ENCODE data around the gene RABGGTA.

The RABGGTA gene

DNA sequence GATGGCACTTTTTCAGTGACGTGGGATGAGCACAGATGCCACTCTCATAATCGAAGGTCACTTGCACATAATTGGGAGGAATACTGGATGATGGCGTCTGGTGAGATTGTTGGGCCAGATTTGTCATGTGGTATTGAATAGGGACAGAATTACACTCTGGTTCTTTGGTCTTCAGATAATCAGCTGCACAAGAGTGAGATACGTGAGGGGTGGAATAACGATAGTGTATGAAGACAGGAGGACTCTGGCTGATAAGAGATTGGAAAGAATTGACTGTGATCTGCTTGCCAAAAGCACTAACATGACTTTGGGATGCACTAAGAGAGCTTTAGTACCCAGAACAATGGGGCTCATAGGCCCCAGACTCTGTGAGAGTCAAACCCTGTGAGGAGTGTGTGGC is 7.0 kb upstream of the RABGGTA start:
- DNase-seq, result no peak

DNA sequence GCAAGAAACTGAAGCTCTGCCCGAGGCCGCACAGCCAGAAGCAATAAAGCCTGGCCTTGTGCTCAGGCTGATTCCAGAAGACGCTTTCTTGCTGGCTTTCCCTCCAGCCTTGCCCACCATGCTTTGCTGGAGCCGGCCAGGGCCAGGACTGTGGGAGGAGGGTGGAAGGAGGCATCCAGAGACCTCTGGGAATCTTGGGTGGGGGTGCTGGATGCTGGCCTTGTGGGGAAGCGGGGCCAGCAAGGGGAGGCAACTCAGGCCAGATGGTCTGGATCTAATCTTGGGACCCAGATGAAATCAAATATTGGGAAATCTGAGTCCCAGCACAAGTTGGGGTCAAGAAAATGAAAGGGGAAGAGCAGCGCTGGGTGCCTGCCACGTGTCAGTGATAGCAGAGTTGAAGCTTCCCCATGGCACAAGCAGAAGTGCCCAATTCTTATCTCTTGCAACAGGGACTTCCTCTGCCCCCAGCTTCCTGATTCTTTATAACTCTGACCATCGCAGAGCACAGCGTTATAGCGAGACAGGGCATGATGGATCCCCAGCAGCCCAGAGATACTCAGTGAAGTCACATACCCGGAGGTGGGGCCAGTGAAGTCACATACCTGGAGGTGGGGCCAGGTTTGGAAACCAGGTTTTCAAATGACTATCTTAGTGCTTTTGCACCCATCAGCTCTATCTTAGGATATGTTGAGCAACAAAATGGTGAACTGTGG is 6.4 kb upstream of the RABGGTA start:
- no peak for DNase-seq

GRCh38 chr14:24277071-24277470 is 5.7 kb upstream of the RABGGTA start:
- DNase-seq, result no peak

DNA sequence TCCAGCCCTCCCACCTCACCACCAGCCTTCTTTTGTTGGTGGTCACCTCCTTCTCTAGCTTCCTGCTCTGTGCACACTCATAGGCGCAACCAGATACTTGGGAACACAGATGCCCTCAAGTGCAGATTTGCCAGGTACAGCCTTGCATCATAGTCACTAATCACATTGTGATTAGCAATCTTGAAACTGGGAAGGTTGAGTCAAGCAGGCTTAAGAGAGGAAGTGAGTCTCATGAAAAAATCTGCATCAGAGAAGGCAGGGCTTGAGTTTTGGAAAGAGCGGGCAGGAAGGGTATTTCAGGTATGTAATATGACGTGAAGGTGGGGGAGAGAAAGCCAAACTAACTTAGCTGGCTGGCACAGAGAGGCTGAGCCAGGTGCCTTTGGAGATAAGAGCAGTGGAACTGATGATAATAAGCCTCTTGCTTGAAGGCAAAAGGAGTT is 2.7 kb upstream of the RABGGTA start:
- no peak for DNase-seq

GRCh38 chr14:24273422-24273998 is 2.1 kb upstream of the RABGGTA start:
- DNase-seq, result peak in 1 of 2 experiments; percentile 39

DNA sequence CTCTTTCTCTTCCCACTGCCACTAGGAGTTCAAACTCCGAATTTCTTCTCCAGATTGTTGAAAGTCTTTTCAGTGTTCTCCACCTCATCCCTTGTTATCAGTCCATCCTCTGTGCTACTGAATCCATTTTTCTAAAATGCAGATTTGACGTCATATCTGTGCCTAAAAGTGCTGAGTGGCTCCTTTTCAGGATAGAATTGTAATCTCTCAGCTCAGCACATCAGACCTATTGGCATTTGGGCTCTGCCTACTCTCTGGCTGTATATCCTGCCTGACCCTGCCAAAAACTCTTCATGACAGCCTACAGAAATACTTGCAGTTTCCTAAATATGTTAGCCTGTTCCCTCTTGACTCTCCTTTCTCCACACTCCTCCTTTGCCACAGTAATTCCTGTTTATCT is 1.1 kb upstream of the RABGGTA start:
- DNase-seq, result no peak

- no peak for DNase-seq
Measured at GRCh38 chr14:24271834-24272263, 452 bp upstream of the RABGGTA start.

DNA sequence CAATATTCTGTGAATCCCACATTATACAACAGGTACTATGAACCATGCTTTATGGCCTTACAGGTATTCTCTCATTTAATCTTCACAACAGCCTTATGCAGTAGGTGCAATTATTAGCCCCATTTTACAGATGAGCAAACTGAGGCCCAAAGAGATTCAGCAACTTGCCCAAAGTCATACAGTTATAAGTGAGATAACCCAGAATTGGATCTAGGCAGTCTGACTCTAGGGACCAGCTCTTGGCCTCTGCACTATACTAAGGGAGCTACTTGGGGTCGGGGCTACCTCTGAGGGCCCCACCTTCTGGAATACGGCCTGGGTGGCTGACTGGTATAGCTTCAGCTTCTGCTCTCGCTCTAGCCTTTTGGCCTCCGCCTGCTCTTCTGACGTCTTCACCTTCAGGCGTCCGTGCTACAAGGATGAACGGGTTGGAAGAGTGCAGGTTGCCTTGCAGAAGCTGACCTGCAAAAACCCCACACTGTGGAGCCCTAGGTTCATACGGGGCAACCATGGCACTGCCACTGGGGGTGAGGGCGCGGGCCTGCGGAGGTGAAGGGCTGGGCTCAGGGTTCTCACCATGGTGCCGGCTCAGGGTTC is 762 bp downstream of the RABGGTA start:
- DNase-seq, result peak; percentile 57 to 63

- DNase-seq, result no peak
Measured at GRCh38 chr14:24269910-24270536, 1.4 kb downstream of the RABGGTA start.

- DNase-seq, result no peak
Measured at GRCh38 chr14:24269368-24269767, 2.0 kb downstream of the RABGGTA start.

- DNase-seq, result no peak
Measured at GRCh38 chr14:24268225-24268624, 3.2 kb downstream of the RABGGTA start.

DNA sequence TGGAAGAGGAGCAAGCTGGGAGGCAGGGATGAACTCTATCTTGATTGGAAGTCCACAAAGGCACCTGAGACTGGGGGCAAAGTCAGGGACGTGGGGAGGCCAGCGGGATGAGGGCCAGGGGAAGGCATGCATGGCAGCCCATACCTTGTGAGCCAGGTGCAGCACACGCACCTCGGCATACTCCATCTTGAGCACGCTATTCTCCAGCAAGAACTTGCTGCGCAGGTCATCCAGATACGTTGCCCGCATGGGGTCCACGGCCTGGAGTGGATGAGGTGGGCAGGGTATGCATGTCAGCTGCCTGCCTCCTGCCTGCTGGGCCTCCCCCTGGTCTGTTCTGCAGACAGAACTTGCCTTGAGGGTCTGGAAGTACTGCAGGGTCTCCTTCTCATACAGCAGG is 3.9 kb downstream of the RABGGTA start:
- no peak for DNase-seq

DNA sequence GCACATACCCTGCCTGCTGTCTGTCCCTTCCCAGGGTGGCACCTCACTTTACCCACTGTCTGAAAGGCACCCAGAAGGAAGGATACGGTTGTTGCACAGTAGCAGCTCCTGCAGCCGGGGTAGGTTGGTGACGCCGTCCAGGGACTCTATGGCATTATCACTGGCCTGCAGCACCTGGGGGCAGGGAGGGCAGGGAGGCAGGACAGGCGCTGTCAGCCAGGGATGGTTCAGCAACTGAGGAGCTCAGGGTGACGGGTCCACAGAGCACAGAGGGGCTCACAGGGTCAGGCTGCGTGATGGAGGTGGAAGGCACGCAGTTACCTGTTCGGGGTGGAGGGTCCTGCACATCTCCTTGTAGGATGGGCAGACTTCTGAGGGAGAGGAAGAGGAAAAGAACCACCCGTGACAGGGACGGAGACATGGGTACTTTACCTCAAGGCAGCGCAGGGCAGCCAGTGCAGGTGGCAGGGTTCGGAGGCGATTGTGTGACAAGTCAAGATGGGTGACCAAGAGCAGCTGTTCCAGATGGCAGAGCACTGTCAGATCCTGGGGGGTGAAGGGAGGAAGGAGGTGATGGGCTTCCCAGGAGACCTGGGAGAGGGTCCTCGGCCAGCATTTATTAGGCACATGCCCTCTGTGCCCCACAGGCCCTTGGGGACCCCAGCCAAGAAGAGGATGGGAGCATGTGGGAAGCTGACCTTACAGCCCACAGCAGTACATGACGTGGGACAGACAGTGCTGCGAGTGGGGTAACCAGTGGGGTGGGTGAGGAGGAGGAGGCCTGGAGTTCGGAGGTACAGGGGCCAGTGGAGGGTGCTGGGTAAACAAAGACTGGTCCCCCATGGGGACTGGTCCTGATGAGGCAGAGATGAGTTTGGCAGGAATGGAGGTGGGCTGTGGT is 4.8 kb downstream of the RABGGTA start:
- DNase-seq, result no peak

- DNase-seq, result no peak
Measured at GRCh38 chr14:24264298-24264697, 7.1 kb downstream of the RABGGTA start.

DNA sequence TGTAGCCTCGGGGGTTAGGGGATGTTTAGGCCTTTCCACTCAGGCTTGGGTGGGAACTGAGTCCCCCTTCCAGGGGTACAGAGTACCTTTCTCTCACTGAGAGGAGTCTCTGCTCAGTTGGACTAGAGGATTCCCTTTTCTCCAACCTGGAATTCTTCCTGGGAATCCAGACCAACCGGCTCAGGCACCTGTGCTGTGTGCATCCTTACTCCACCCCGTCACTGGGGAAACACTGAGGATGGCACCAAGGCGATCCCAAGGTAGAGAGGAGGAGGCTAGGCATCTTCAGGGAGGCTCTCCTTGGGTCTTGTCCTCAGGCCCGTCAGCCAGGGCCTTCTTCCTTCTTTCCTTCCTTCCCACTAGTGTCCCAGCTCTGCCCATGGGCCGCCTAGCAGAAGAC is 7.5 kb downstream of the RABGGTA start:
- no peak for DNase-seq

DNA sequence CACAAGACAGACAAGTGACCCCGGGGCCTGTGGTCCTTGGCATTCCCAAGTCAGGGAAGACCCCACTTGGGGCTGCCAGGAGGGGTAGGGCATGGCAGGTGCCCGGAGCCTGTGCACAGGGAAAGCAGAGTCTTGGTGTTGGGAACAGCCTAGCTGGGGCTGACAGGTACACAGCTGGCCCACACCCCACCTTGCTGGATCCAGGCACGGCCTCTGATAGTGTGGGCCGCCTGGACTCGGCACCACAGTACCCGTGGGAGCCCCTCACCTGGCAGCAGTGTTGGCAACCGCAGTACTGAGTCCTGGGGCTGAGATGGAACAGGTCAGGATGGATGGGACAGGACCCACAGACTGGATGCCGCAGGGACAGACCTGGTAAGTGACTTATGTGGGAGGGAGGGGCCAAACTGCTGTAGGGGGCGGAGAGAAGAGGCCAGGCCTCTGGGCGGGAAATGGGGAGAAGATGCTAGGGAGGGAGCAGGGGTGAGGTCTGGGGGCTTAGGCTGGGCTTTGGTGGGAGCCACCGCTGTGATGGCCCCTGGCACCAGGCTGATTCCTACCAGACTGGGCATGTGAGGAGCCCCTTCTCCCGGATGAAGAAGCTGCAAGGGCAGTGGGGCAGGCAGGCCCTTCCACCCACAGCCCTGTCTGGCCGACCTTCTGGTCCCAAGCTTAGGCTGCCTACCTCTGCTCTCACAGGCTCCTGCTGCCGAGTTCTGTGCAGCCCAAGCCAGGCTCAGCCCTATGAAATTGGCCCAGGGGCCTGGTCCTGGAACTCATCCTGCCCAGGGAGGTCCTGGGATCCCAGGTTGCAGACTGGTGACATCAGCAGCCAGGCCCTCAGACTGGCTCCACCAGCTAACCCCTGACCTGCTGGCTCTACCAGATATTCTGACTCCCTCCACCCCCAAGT is 8.3 kb downstream of the RABGGTA start, which contains the start of gene TGM1:
Gene TGM1, minus strand, starts transcription at position 357 of the 913 bp plus-strand sequence. CDS start 825 bp downstream, outside the sequence.
- no peak for DNase-seq

GRCh38 chr14:24261969-24262327 is 9.4 kb downstream of the RABGGTA start:
- DNase-seq, result no peak

GRCh38 chr14:24261256-24261968 is 10.0 kb downstream of the RABGGTA start:
- no peak for DNase-seq

DNA sequence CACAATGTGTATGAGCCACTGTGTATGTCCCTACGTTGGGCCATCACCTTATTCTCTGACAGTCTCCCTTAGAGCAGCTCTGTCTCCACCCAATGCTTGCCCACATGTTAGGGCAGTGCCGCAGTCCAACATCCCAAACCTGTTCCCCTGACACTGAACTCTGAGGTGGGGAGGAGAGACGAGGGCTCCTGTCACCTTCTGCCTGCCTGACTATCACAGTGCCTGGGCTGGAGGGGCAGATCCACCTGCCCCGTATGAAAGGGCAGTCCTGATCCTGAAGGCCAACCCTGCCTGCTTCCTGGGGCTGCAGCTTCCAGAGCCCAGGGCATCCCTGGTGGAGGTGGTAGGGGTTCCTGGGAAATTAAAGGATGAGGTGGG is 10.6 kb downstream of the RABGGTA start:
- no peak for DNase-seq

- no peak for DNase-seq
Measured at GRCh38 chr14:24260026-24260779, 11.2 kb downstream of the RABGGTA start.

Data from NCI-H524 (cell line).